BLaER1 treated with 17β-estradiol and CSF1 and Interleukin-3, amounts not matched to agents 10 nM and 100 nM (cell line): ENCODE data around the gene ATP2A3.
A peak's percentile ranks its signal among the peaks of the same experiment; 100 is the strongest.

ENCODE experiments used
- H3K27ac ChIP-seq, 11 experiments: shearing (Covaris generic); formaldehyde crosslinking; 2 replicates each; pipeline ENCODE4 v1.8.1; 2022
- H3K27me3 ChIP-seq, 11 experiments: shearing (Covaris generic); formaldehyde crosslinking; 2 replicates each; pipeline ENCODE4 v1.8.1; 2022
- H3K36me3 ChIP-seq, 11 experiments: shearing (Covaris generic); formaldehyde crosslinking; 2 replicates each; pipeline ENCODE4 v1.8.1; 2022
- H3K4me1 ChIP-seq, 10 experiments: shearing (Covaris generic); formaldehyde crosslinking; 2 replicates each; pipeline ENCODE4 v1.8.1; 2022
- H3K4me2 ChIP-seq, 11 experiments: shearing (Covaris generic); formaldehyde crosslinking; 2 replicates each; pipeline ENCODE4 v1.8.1; 2022
- H3K4me3 ChIP-seq, 10 experiments: shearing (Covaris generic); formaldehyde crosslinking; 2 replicates each; pipeline ENCODE4 v1.8.1; 2022
- H3K9ac ChIP-seq, 11 experiments: shearing (Covaris generic); formaldehyde crosslinking; 2 replicates each; pipeline ENCODE4 v1.8.1; 2022
- H3K9me3 ChIP-seq, 11 experiments: shearing (Covaris generic); formaldehyde crosslinking; replicated peaks in 1 of 11; 2 replicates each; pipeline ENCODE4 v1.8.1; 2022
- H4K20me1 ChIP-seq, 11 experiments: shearing (Covaris generic); formaldehyde crosslinking; 2 replicates each; pipeline ENCODE4 v1.8.1; 2022
- Cebpa-rat ChIP-seq, 11 experiments: shearing (Covaris generic); IDR thresholded peaks; 2 replicates each; pipeline ENCODE4 v1.8.1; 2022

ATP2A3 gene

DNA sequence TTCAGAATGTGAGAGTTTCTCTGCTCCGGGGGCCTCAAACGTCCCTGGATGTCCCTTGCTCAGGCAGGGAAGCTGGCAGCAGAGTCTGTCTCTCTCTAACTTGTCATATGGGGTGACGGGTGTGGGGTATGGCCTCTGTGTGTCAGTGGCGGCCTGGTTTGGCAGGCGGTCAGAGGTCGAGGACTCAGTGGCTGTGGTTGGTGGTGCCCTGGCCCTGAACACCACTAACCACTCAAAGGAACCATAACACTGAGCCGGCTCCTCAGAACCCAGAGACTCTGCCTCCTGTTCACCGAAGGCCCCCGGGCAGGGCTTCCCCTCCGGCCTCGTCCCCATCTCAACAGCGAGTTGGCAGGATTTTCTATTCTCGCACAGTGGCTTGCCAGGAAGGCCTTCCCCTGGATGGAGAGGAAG, 48.6 kb downstream of the ATP2A3 start:
- TF ChIP-seq Cebpa-rat (IDR thresholded peaks at IDR 0.05): no peak
- H4K20me1 ChIP-seq: peaks cover 0 to 51% (median 17%) of the 10 kb centered on the region in 11 experiments; a peak in 13 of 22 replicates
- H3K9ac ChIP-seq: peak overlapping the region; percentile 81 to 91 (median 84)
- H3K27me3 ChIP-seq: no peaks in the 10 kb centered on the region
- H3K36me3 ChIP-seq: peaks cover 0 to 5% (median 0%) of the 10 kb centered on the region in 11 experiments; a peak in 2 of 22 replicates
- H3K4me3 ChIP-seq: peak overlapping the region; percentile 55 to 74 (median 62)
- peaks cover 75 to 96% (median 91%) of the 10 kb centered on the region in 10 experiments for H3K4me1 ChIP-seq
- H3K27ac ChIP-seq: peak overlapping the region; percentile 85 to 96 (median 92)
- H3K9me3 ChIP-seq: no peaks in the 10 kb centered on the region
- peak overlapping the region; percentile 95 to 100 (median 98) for H3K4me2 ChIP-seq

DNA sequence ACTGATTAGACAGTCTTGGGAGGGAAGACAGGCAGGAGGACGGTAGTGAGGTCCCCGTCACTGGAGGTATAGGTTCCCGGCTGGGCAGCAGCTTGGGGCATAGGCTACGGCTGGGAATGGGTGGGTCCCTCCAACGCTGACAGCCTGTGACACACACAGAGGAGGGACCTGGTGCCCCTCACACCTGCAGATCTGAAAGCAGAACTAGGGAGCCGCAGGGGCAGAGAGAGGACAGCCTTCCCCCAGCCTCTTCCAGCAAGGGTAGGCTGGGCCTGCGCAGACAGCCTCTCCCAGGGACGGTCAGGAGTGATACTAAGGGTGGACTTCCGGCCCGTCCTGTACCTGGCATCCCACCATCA, 49.9 kb downstream of the ATP2A3 start:
- Histone ChIP-seq H3K36me3 (peaks cover 0 to 5% (median 0%) of the 10 kb centered on the region in 11 experiments; a peak in 2 of 22 replicates), H3K27ac (peak overlapping the region; percentile 6 to 96 (median 92); a peak in 21 of 22 replicates), H3K4me3 (peak overlapping the region; percentile 55 to 74 (median 62)), H3K9ac (peak overlapping the region; percentile 81 to 91 (median 84)), H3K4me2 (peak overlapping the region; percentile 95 to 100 (median 98)), H4K20me1 (peaks cover 0 to 63% (median 17%) of the 10 kb centered on the region in 11 experiments; a peak in 13 of 22 replicates), H3K27me3 (no peaks in the 10 kb centered on the region), H3K9me3 (no peaks in the 10 kb centered on the region), H3K4me1 (peaks cover 81 to 96% (median 91%) of the 10 kb centered on the region in 10 experiments)
- TF ChIP-seq Cebpa-rat (IDR thresholded peaks at IDR 0.05): no peak

DNA sequence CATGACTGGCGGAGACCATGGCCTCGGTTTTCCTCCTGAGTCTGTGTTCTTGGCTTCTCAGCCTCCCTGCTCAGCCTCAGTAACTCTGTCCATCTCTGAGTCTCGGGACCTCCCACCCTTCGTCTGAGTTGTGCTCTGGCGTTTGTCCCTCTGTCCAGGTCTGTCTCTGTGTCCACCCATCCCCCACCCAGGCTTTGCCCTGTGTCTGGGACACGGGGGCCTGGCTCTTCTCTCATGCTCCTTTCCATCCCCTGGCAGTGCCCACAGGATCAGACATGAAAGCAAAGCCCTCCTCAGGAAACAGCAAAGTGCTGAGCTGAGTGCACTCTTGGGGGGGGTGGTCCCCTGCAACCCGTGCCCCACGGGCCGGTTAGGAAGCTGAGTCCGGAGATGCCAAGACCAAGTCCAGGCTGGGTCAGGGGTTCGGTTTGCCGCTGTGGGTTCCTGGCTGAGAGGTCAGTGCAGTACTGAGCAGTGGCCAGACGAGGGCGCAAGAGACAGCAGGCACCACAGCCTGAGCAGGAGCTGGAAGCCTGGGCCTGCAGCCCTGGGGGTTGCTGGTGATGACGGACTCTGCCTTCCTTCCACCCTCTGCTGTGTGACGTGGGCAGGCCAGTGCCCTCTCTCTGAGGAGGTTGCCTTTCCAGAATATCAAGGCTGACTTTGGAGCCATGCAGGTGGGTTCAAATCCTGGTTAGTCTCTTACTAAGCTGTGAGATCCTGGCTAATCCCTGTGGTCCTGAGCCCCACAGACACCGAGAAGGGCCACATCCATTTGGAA, 50.5 kb downstream of the ATP2A3 start:
- Histone ChIP-seq H3K4me1 (peaks cover 80 to 96% (median 91%) of the 10 kb centered on the region in 10 experiments), H3K36me3 (peaks cover 0 to 5% (median 0%) of the 10 kb centered on the region in 11 experiments; a peak in 2 of 22 replicates), H3K9me3 (no peaks in the 10 kb centered on the region), H3K27ac (peak overlapping the region; percentile 6 to 96 (median 92); a peak in 21 of 22 replicates), H3K4me3 (peak overlapping the region; percentile 55 to 74 (median 62); a peak in 17 of 20 replicates), H3K9ac (peak overlapping the region; percentile 81 to 91 (median 84)), H4K20me1 (peaks cover 0 to 68% (median 17%) of the 10 kb centered on the region in 11 experiments; a peak in 14 of 22 replicates), H3K27me3 (no peaks in the 10 kb centered on the region), H3K4me2 (peak overlapping the region; percentile 95 to 100 (median 98))
- no peak for TF ChIP-seq Cebpa-rat (IDR thresholded peaks at IDR 0.05)

DNA sequence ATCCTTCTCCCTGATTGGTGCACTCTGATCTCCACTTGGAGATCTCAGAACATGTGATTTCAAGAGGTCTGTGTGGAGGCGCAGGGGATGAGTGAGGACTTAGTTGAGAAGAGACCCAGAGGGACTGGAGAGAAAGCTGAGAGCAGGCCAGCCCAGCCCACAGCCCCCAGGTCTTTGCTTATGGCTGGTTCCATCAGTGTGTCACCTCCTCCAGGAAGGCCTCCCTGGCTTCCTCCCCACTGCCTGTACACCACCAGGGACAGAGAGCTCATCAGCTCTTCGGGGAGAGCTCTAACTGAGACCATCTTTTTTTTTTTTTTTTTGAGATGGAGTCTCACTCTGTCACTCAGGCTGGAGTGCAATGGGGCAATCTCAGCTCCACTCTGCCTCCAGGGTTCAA, 51.4 kb downstream of the ATP2A3 start:
- peaks cover 76 to 100% (median 94%) of the 10 kb centered on the region in 10 experiments for H3K4me1 ChIP-seq
- peak overlapping the region; percentile 95 to 100 (median 98) for H3K4me2 ChIP-seq
- H3K4me3 ChIP-seq: no peak overlapping the region; a peak in 1 of 20 replicates
- H3K36me3 ChIP-seq: peaks cover 0 to 9% (median 0%) of the 10 kb centered on the region in 11 experiments; a peak in 2 of 22 replicates
- no peaks in the 10 kb centered on the region for H3K9me3 ChIP-seq
- no peaks in the 10 kb centered on the region for H3K27me3 ChIP-seq
- TF ChIP-seq Cebpa-rat (IDR thresholded peaks at IDR 0.05): no peak
- H3K9ac ChIP-seq: peak overlapping the region in 2 of 11 experiments; percentile 10 to 83; a peak in 4 of 22 replicates
- H4K20me1 ChIP-seq: peaks cover 0 to 77% (median 17%) of the 10 kb centered on the region in 11 experiments; a peak in 14 of 22 replicates
- peak overlapping the region in 5 of 11 experiments; percentile 41 to 96 (median 93); a peak in 6 of 22 replicates for H3K27ac ChIP-seq

DNA sequence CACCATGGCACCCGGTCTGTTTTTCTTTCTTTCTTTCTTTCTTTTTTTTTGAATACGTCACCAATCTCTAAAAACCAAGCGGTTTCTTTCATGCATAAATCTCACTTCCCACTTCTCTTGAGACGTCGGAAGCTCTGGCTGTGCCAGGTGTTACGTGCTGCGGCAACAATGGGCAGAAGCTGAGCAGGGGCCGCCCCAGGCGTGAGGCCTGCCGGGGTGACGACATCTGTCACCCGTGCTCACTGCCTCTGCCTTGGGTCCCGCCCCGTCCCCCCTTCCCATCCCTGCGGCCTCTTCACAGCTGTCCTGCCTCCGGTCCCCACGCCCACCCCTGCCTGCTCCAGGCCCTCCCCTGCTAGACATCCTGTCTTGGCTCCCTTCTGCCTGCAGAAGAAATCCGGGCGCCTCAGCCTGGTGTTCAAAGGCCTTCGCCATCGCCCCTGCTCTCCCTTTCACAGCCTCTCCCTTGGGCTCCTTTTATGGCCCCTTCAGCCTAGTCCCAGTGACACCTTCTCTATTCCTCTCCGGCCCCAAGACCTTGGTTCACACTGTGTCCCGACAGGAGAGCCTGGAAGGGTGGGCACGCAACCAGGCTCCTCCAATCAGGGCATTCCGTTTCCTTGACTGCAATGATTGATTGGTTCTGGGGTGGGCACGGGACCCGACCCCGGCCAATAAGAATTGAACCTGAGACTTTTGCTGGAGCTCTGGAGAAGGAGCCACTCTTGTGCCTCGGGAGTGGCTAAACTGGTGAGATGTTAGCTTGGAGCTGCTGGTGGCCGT, 52.8 kb downstream of the ATP2A3 start:
- Histone ChIP-seq H3K36me3 (peaks cover 0 to 22% (median 0%) of the 10 kb centered on the region in 11 experiments; a peak in 5 of 22 replicates), H3K27ac (peak overlapping the region; percentile 11 to 96 (median 74); a peak in 20 of 22 replicates), H3K4me2 (peak overlapping the region; percentile 76 to 100 (median 95)), H3K9me3 (no peaks in the 10 kb centered on the region), H3K4me1 (peaks cover 64 to 100% (median 94%) of the 10 kb centered on the region in 10 experiments), H3K4me3 (peak overlapping the region in 6 of 10 experiments; percentile 6 to 45 (median 24); a peak in 10 of 20 replicates), H3K9ac (peak overlapping the region; percentile 41 to 70 (median 60); a peak in 20 of 22 replicates), H3K27me3 (no peaks in the 10 kb centered on the region), H4K20me1 (peaks cover 0 to 91% (median 17%) of the 10 kb centered on the region in 11 experiments; a peak in 14 of 22 replicates)
- no peak for TF ChIP-seq Cebpa-rat (IDR thresholded peaks at IDR 0.05)

DNA sequence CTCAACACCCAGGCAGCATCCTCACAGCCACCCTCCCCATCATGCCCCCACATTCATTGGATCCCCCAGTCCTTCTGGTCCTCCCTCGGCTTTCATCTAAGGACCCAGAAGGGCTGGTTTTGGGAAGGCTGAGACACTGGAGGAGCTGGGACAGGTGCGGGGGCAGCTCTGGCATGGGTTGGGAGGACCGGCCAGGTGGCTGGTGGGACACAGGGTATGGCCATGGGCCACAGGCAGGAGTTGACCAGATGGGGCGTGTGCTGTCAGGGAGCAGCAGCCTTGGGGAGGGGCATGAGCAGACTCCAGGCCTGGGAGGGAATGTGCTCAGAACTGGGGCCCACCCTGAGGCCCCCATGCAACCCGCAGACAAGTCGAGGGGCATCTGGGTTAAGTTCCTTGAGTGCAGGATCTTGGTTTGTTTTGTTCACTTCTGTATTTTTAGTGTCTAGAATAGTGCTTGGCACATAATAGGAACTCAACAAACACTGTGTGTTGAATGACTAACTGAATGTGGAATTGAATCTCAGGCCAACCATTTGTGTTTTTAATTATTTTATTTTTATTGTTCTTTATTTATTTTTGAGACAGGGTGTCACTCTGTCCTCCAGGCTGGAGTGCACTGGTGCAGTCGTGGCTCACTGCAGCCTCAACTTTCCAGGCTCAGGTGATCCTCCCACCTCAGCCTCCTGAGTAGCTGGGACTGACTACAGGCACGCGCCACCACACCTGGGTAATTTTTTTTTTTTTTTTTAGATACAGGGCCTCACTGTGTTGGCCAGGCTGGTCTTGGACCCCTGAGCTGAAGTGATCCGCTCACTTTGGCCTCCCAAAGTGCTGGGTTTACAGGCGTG, 53.6 kb downstream of the ATP2A3 start:
- TF ChIP-seq Cebpa-rat (IDR thresholded peaks at IDR 0.05): no peak
- Histone ChIP-seq H3K27me3 (no peaks in the 10 kb centered on the region), H3K27ac (peak overlapping the region in 10 of 11 experiments; percentile 29 to 96 (median 75); a peak in 19 of 22 replicates), H3K4me3 (peak overlapping the region in 4 of 10 experiments; percentile 2 to 45 (median 14); a peak in 6 of 20 replicates), H3K9me3 (no peaks in the 10 kb centered on the region), H3K9ac (peak overlapping the region in 10 of 11 experiments; percentile 41 to 70 (median 60); a peak in 19 of 22 replicates), H3K4me2 (peak overlapping the region; percentile 76 to 100 (median 95)), H3K4me1 (peaks cover 65 to 100% (median 93%) of the 10 kb centered on the region in 10 experiments), H3K36me3 (peaks cover 0 to 25% (median 0%) of the 10 kb centered on the region in 11 experiments; a peak in 5 of 22 replicates), H4K20me1 (peaks cover 0 to 99% (median 17%) of the 10 kb centered on the region in 11 experiments; a peak in 14 of 22 replicates)

DNA sequence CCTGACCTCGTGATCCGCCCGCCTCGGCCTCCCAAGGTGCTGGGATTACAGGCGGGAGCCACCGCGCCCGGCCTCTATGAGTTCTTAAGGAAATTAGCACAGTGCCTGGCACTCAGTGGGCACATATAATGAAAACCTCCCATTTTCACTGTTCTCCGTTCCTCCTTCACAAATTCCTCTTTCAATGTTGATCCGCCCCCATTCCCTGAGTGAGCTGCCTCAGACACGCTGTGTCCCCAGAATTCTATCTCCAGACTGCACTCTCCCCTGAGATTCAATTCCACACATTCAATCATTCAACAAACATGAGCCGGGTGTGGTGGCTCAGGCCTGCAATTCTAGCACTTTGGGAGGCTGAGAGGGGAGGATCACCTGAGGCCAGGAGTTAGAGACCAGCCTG, 55.0 kb downstream of the ATP2A3 start:
- Histone ChIP-seq H3K27me3 (0 out of 22 replicates have a peak, but pooled peaks cover 0 to 6% (median 0%) of the 10 kb centered on the region in 11 experiments), H3K4me1 (peaks cover 65 to 100% (median 93%) of the 10 kb centered on the region in 10 experiments), H3K4me3 (no peak overlapping the region), H3K4me2 (peak overlapping the region in 5 of 11 experiments; percentile 18 to 96 (median 76); a peak in 7 of 22 replicates), H4K20me1 (peaks cover 0 to 99% (median 8%) of the 10 kb centered on the region in 11 experiments; a peak in 14 of 22 replicates), H3K9me3 (no peaks in the 10 kb centered on the region), H3K9ac (peak overlapping the region in 3 of 11 experiments; percentile 4 to 58 (median 23); a peak in 2 of 22 replicates), H3K27ac (peak overlapping the region in 3 of 11 experiments; percentile 76 to 96 (median 78); a peak in 2 of 22 replicates), H3K36me3 (peaks cover 0 to 25% (median 0%) of the 10 kb centered on the region in 11 experiments; a peak in 5 of 22 replicates)
- no peak for TF ChIP-seq Cebpa-rat (IDR thresholded peaks at IDR 0.05)
